Gastrocnemius medialis (tissue), 4 donors: Measurements from ENCODE around the gene SPG21. TPM values are rescaled to one million over a fixed set of nuclear protein-coding genes. Genes with fewer than 3 reads are reported as not detected.

Source experiments
- ATAC-seq, 2 donors: fragments of 150-250 bp; one replicate each; pipeline ENCODE4 v1.9.1; 2016
- DNase-seq, 2 donors: peaks; one replicate each; pipeline ENCODE4 v3.0.0-alpha.2; 2019
- H3K27ac ChIP-seq, 4 donors: fragments of 200-600 bp; sonication (generic); 1 replicate in 1 of 4; 2 replicates in 3 of 4; pipeline ENCODE4 v1.5.1; 2016 to 2018; ENCODE audit warnings: mild to moderate bottlenecking in 2 of 4, moderate library complexity in 1 of 4
- H3K27me3 ChIP-seq, 3 donors: fragments of 200-600 bp; sonication (generic) in 2 of 3; 1 replicate in 1 of 3; 2 replicates in 2 of 3; pipeline versions ENCODE4 v1.5.1 to v1.6.0; 2016 to 2019; ENCODE audit warnings: mild to moderate bottlenecking in 1 of 3, moderate library complexity in 1 of 3
- H3K36me3 ChIP-seq, 2 donors: fragments of 200-600 bp; sonication (generic) in 1 of 2; one replicate each; pipeline ENCODE4 v1.5.1; 2017 to 2018
- H3K4me1 ChIP-seq, 2 donors: fragments of 200-600 bp; sonication (generic) in 1 of 2; one replicate each; pipeline ENCODE4 v1.5.1; 2016 to 2017; ENCODE audit warnings: mild to moderate bottlenecking in 2 of 2
- H3K4me3 ChIP-seq, 4 donors: fragments of 200-600 bp; sonication (generic) in 3 of 4; 1 replicate in 1 of 4; 2 replicates in 3 of 4; pipeline ENCODE4 v1.5.1; 2016 to 2019; ENCODE audit warnings: mild to moderate bottlenecking in 2 of 4
- H3K9me3 ChIP-seq, 3 donors: fragments of 200-600 bp; sonication (generic) in 2 of 3; 1 replicate in 1 of 3; 2 replicates in 2 of 3; pipeline ENCODE4 v1.5.1; 2016 to 2019
- POLR2A ChIP-seq, 2 donors: fragments of 450-650 bp; IDR thresholded peaks; one replicate each; pipeline ENCODE4 v1.6.1; 2017; ENCODE audit warnings: antibody characterized with exemption in 2 of 2, mild to moderate bottlenecking in 2 of 2, moderate library complexity in 2 of 2
- in situ Hi-C, 4 donors: fragments of 200-750 bp; cut with MboI; loops; one replicate each; pipeline versions ENCODE4 v1.15.0 to v1.8.0; 2017; ENCODE audit warnings: low sequenced_read_pairs in 4 of 4
- intact Hi-C: fragments of 100-400 bp; cut with DNase I; formaldehyde crosslinking; loops from one replicate; pipeline ENCODE4 v1.15.1; 2023; ENCODE audit warnings: low total_unique reads
- total RNA-seq, 4 donors: library from RNA; depleted of rRNA; stranded (reverse); fragments of >200 nt; gene quantifications; one replicate each; pipeline versions ENCODE4 v1.1.0 to v1.2.3, GENCODE V29; 2016
- TF ChIP-seq, protein P1 (sequence below), 5 experiments: fragments of 450-650 bp in 3 of 5; fragments of 200-600 bp in 2 of 5; sonication (generic) in 2 of 5; IDR thresholded peaks in 4 of 5; conservative IDR thresholded peaks in 1 of 5; 1 replicate in 4 of 5; 2 replicates in 1 of 5; pipeline ENCODE4 v1.5.1; 2016 to 2019; ENCODE audit warnings: antibody characterized with exemption in 5 of 5, mild to moderate bottlenecking in 3 of 5, moderate library complexity in 3 of 5

The SPG21 gene
- total RNA-seq, 4 donors from 2014 or later: 61.9 to 84.4 (median 72.5) TPM

DNA sequence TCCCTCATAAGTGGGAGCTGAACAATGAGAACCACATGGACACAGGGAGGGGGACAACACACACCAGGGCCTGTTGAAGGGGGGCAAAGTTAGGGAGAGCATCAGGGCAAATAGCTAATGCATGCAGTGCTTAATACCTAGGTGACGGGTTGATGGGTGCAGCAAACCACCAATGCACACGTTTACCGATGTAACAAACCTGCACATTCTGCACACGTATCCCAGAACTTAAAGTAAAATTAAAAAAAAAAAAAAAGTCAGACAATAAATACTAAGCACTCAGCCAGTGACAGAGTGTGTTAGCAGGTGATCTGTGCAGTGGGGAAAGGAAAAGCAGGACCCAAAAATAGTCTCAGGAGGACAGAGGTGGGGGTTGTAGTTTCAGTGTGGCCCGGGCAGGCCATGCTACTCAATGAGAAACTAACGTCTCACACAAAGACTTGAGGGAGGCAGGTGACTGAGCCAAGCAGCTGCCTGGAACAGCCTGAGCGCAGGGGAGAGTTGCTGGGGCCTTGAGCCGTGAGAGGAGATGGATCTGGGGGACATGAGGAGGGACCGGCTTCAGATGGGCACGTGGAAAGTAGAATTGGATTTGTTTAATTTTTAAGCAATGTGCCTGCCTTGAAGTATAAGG, 59.6 kb downstream of the SPG21 start:
- intact Hi-C loops (no loop called here), in situ Hi-C loops (no loop called here)
- H3K4me3 ChIP-seq: no peak overlapping the region
- TF ChIP-seq, protein P1, sequence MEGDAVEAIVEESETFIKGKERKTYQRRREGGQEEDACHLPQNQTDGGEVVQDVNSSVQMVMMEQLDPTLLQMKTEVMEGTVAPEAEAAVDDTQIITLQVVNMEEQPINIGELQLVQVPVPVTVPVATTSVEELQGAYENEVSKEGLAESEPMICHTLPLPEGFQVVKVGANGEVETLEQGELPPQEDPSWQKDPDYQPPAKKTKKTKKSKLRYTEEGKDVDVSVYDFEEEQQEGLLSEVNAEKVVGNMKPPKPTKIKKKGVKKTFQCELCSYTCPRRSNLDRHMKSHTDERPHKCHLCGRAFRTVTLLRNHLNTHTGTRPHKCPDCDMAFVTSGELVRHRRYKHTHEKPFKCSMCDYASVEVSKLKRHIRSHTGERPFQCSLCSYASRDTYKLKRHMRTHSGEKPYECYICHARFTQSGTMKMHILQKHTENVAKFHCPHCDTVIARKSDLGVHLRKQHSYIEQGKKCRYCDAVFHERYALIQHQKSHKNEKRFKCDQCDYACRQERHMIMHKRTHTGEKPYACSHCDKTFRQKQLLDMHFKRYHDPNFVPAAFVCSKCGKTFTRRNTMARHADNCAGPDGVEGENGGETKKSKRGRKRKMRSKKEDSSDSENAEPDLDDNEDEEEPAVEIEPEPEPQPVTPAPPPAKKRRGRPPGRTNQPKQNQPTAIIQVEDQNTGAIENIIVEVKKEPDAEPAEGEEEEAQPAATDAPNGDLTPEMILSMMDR (IDR thresholded peaks at IDR 0.05 in 4 of 5, conservative IDR thresholded peaks at IDR 0.05 in 1 of 5): no peak
- TF ChIP-seq POLR2A (IDR thresholded peaks at IDR 0.05): no peak
- H3K36me3 ChIP-seq: no peaks in the 10 kb centered on the region
- ATAC-seq (no peak), DNase-seq (no peak)
- H3K4me1 ChIP-seq: no peaks in the 10 kb centered on the region
- H3K9me3 ChIP-seq: no peaks in the 10 kb centered on the region
- H3K27ac ChIP-seq: no peak overlapping the region
- no peaks in the 10 kb centered on the region for H3K27me3 ChIP-seq

DNA sequence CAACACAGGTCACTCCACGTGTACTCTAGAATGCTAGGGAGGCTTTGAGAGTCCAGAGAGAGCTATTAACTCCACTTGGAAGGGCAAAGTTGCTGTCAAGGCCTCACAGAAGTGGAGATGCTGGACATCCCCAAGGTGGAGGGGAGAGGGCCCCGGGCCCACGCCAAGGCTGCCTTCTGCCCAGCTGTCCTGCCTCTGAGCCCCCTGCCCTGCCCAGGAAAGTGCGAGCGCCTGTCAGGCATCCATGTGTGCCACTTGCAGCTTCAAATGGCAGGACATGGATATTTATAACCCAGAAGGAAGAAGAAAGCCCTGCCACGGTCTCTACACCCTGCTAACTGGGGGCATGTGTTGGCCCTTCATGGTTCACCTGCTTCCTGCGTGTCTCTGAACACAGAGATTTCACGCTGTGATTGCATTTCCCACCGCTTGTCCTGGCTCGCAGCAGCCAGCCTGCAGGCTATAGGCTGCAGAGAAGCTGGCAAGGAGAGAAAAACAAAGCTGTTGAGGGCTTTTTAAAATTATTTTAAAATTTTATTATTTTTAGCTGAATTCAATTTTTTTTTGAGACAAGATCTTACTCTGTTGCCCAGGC, 61.0 kb downstream of the SPG21 start:
- ATAC-seq: no peak
- no peaks in the 10 kb centered on the region for H3K36me3 ChIP-seq
- intact Hi-C loops: no loop called here

DNA sequence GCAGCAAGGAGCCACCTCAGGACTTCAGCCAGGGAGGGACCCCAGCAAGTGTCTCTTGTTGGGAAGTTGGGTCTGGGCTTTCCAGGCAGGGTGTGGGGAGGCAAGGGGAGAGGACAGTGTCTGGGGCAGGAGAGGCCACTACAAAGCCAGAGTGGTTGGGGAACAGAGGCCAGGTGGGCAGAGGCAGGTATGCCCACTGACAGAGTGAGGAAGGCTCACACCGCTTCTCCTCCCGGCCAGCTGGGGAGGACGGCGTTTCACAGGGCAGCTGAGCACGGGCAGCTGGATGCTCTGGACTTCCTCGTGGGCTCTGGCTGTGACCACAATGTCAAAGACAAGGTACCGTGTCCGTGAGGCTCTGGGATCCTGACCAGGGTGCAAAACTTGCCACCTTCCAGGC, 63.1 kb downstream of the SPG21 start:
- Histone ChIP-seq H3K27ac (no peak overlapping the region), H3K4me3 (no peak overlapping the region), H3K36me3 (no peaks in the 10 kb centered on the region), H3K27me3 (no peaks in the 10 kb centered on the region), H3K9me3 (no peaks in the 10 kb centered on the region), H3K4me1 (no peaks in the 10 kb centered on the region)
- no peak for DNase-seq
- in situ Hi-C loops: no loop called here
- no peak for TF ChIP-seq POLR2A (IDR thresholded peaks at IDR 0.05)
- TF ChIP-seq, protein P1 (IDR thresholded peaks at IDR 0.05 in 4 of 5, conservative IDR thresholded peaks at IDR 0.05 in 1 of 5): no peak
- ATAC-seq: no peak
- intact Hi-C loops: no loop called here

More for the DNA sequence above, 61.0 kb downstream of the SPG21 start:
- Histone ChIP-seq H3K4me1 (no peaks in the 10 kb centered on the region), H3K27ac (no peak overlapping the region), H3K9me3 (no peaks in the 10 kb centered on the region), H3K27me3 (no peaks in the 10 kb centered on the region), H3K4me3 (no peak overlapping the region)
- no peak for TF ChIP-seq POLR2A (IDR thresholded peaks at IDR 0.05)
- TF ChIP-seq, protein P1 (IDR thresholded peaks at IDR 0.05 in 4 of 5, conservative IDR thresholded peaks at IDR 0.05 in 1 of 5): no peak
- in situ Hi-C loops: no loop called here
- DNase-seq: no peak

DNA sequence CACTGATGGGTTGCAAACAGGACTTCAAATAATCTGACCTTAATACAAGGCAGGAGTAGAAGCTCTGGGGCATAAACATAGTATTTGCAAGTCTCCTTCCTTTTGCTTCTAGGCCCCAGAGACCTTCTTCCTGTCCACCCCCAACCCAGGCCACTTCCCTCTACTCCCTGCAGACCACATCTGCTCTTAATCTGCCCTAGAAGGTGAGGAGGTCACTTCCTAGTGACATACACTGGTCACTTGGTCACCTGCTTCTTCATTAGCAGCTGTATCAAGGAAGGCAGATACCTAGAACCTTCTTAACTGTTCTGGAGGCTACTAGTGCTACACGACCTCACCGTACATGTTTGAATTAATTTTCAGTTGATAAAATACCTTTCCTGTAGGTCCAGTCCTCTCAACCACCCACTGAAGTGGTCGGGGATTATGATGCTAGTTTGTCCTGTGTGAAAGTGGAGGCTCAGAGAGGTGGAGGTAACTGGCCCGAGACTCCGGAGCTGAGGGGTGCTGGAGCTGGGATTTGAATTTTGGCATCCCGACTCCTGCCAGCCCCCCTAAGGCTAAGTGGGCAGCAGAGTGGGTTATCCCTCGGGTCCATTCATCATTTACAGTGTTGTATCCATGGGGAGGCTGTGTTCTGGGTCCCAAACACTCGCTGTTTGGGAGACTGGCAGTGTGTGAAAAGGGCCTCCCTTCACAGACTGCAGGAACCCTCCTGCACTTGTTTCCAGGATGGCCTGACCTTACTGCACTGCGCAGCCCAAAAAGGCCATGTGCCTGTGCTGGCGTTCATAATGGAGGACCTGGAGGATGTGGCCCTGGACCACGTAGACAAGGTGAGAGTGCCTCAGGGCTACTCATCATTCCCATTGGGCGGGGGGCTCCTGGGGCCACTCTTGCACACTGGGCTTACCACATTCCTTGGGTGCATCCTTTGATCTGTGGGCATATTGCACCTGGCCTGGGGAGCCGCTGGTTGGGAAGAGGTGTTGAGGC, 64.1 kb downstream of the SPG21 start:
- Histone ChIP-seq H3K36me3 (no peaks in the 10 kb centered on the region), H3K27ac (no peak overlapping the region), H3K4me3 (no peak overlapping the region), H3K9me3 (no peaks in the 10 kb centered on the region), H3K4me1 (no peaks in the 10 kb centered on the region), H3K27me3 (no peaks in the 10 kb centered on the region)
- intact Hi-C loops: no loop called here
- DNase-seq (no peak), ATAC-seq (no peak)
- in situ Hi-C loops: no loop called here
- TF ChIP-seq, protein P1 (IDR thresholded peaks at IDR 0.05 in 4 of 5, conservative IDR thresholded peaks at IDR 0.05 in 1 of 5): no peak
- no peak for TF ChIP-seq POLR2A (IDR thresholded peaks at IDR 0.05)
